ENCODE results near the gene DIPK1B.
"Not testable (repeated sequence)": the region's sequence is repeated elsewhere in the genome, so short reads cannot be mapped to it uniquely, and the experiment has no call there.

Gene DIPK1B

GRCh38 chr9:136698635-136699246, 13.6 kb upstream of the DIPK1B start:
- no peak for DNase-seq (ENCODE audit: low read depth, low spot score)

GRCh38 chr9:136700304-136700703, 12.1 kb upstream of the DIPK1B start:
- no peak for DNase-seq (ENCODE audit: low read depth, low spot score)

GRCh38 chr9:136700959-136701667, 11.3 kb upstream of the DIPK1B start:
- DNase-seq (ENCODE audit: low read depth, low spot score), result no peak

- no peak for DNase-seq (ENCODE audit: low read depth, low spot score)
Measured at GRCh38 chr9:136701668-136702053, 10.7 kb upstream of the DIPK1B start.

- no peak for DNase-seq (ENCODE audit: low read depth, low spot score)
Measured at GRCh38 chr9:136703276-136703860, 9.0 kb upstream of the DIPK1B start.

GRCh38 chr9:136704741-136705140, 7.6 kb upstream of the DIPK1B start:
- not testable (repeated sequence) for DNase-seq (ENCODE audit: low read depth, low spot score)

- DNase-seq (ENCODE audit: low read depth, low spot score), result no peak
Measured at GRCh38 chr9:136705564-136705963, 6.8 kb upstream of the DIPK1B start.

GRCh38 chr9:136707011-136707410, 5.4 kb upstream of the DIPK1B start:
- DNase-seq (ENCODE audit: low read depth, low spot score), result no peak

GRCh38 chr9:136707849-136708517, 4.4 kb upstream of the DIPK1B start:
- DNase-seq (ENCODE audit: low read depth, low spot score), result no peak

GRCh38 chr9:136709454-136710109, 2.8 kb upstream of the DIPK1B start:
- DNase-seq (ENCODE audit: low read depth, low spot score), result no peak

- DNase-seq (ENCODE audit: low read depth, low spot score), result no peak
Measured at GRCh38 chr9:136710543-136710942, 1.8 kb upstream of the DIPK1B start.

- not testable (repeated sequence) for DNase-seq (ENCODE audit: low read depth, low spot score)
Measured at GRCh38 chr9:136711219-136711648, 1.1 kb upstream of the DIPK1B start.

GRCh38 chr9:136712690-136713544, 545 bp downstream of the DIPK1B start:
- DNase-seq (ENCODE audit: low read depth, low spot score), result no peak

- DNase-seq (ENCODE audit: low read depth, low spot score), result no peak
Measured at GRCh38 chr9:136713550-136713949, 1.2 kb downstream of the DIPK1B start.

- DNase-seq (ENCODE audit: low read depth, low spot score), result no peak
Measured at GRCh38 chr9:136714096-136714892, 1.9 kb downstream of the DIPK1B start.

GRCh38 chr9:136714893-136715274, 2.5 kb downstream of the DIPK1B start:
- DNase-seq (ENCODE audit: low read depth, low spot score), result no peak

- no peak for DNase-seq (ENCODE audit: low read depth, low spot score)
Measured at GRCh38 chr9:136717399-136717798, 5.0 kb downstream of the DIPK1B start.

GRCh38 chr9:136718345-136719194, 6.2 kb downstream of the DIPK1B start:
- no peak for DNase-seq (ENCODE audit: low read depth, low spot score)

GRCh38 chr9:136719195-136719880, 7.0 kb downstream of the DIPK1B start:
- no peak for DNase-seq (ENCODE audit: low read depth, low spot score)
